ENCODE data around the gene SLC1A2.

GRCh38 chr11:35207471-35208403 is 211.6 kb downstream of the SLC1A2 start:
- no peak for TF ChIP-seq CTCF (IDR thresholded peaks at IDR 0.05)
- TF ChIP-seq POLR2AphosphoS5 (IDR thresholded peaks at IDR 0.05) = no peak
